ENCODE measurements around the gene COASY.
"Not testable (repeated sequence)": the region's sequence is repeated elsewhere in the genome, so short reads cannot be mapped to it uniquely, and the experiment has no call there.

Gene COASY

DNA sequence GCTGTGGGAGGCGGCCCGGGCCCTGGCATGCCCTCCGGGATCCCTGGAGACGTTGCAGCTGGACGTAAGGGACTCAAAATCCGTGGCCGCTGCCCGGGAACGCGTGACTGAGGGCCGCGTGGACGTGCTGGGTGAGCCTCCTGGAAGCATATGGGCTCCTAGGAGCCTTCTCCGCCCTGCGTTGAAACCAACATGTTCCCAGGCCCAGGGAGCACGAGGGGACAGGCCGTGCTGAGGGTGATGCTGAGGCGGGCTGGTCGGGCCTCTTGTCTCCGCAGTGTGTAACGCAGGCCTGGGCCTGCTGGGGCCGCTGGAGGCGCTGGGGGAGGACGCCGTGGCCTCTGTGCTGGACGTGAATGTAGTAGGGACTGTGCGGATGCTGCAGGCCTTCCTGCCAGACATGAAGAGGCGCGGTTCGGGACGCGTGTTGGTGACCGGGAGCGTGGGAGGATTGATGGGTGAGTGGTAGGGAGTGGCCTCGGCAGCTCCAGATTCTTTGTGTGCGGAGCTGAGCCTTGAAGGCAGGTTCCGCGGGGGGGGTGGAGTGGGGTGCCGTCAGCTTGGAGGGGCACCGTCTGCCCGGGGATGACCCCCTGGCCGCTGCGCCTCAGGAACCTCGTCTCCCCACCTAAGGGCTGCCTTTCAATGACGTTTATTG is 8.7 kb upstream of the COASY start:
- DNase-seq (ENCODE audit: low spot score), result peak; percentile 94

DNA sequence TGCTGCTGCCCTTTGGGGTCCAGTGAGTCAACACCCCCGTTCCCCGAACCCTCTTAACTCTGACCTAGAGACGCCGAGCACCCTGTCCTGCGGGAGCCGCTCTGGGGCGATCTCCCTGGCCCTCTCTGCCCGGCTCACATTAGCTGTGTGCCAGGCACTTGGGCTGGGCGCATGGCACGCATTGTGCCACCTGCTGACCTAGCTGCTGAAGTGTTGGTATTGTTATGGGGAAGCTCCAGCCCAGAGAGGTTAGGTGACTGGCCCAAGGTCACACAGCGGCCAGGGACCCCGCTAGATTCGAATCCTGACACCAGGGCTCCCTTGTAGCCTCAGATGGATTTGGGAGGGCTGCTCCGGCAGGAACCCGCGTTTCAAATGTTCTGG is 8.1 kb upstream of the COASY start:
- DNase-seq (ENCODE audit: low spot score), result peak; percentile 81

DNA sequence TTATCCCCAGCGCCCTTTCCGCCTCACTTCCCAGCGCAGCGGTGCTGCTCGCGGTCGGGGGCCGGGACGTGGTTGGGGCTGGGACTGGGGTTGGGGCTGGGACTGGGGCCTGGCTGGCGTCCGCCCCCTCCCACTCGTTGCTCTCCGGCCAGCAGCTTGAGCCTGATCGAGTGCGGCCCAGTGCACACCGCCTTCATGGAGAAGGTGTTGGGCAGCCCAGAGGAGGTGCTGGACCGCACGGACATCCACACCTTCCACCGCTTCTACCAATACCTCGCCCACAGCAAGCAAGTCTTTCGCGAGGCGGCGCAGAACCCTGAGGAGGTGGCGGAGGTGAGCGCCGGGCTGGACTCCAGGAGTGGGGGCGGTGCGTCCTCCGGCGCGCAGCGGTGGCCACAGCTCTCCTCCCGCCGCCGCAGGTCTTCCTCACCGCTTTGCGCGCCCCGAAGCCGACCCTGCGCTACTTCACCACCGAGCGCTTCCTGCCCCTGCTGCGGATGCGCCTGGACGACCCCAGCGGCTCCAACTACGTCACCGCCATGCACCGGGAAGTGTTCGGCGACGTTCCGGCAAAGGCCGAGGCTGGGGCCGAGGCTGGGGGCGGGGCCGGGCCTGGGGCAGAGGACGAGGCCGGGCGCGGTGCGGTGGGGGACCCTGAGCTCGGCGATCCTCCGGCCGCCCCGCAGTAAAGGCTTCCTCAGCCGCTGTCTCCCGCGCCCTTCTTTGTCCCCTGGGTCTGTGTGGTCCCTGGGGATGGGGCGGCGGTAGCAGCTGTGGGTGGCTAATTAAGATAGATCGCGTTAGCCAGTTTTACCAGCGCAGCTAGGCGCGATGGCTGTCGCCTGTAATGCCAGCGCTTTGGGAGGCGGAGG is 7.5 kb upstream of the COASY start:
- DNase-seq (ENCODE audit: low spot score), result peak; percentile 89

DNA sequence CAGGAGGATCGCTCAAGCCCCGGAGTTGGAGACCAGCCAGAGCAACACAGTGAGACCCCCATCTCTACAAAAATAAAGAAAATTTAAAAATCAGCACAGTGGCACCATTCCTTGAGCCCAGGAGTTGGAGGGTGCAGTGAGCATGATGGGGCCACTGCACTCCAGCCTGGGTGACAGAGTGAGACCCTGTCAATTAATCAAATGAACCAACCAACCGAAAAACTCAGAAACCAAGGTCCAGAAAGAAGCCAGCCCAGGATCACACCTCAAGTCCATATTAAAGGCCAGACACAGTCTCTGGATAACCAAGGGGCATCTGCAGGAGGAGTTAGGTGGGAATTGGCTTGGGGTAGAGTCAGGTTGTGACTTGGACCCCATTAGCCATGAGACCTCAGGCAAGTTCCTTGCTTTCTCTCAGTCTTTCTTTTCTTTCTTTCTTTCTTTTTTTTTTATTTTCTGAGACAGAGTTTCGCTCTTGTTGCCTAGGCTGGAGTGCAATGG is 6.8 kb upstream of the COASY start:
- no peak for DNase-seq (ENCODE audit: low spot score)

DNA sequence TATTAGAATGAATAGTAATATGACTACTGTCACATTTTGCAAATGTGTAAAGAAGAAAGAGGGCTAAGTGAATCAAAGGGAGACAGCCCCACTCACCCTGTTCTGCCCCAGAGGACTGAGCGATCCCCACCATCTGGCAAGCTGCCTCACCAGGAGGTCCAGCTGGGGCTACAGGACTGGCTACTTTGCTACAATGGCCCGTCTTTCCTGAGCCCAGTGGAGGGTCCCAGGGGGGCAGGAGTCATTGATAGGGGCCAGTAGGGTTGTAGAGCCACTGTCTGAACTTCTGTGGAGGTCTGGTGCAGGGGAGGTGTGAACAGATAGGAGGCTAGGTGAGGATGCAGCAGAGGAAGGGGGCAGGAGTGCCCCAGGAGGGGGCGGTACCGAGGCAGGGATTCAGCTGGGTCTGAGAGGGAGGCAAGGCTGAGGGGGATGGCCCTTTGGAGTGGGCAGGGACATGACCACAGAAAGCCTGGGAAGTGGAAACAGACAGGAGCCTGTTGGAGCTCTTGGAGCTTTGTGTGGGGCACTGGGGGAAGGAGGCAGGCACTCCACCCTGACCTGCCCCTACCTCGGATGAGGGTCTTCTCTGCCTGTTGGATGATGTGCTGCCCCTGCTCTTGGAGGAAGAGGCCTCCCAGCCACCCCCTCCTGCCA is 5.9 kb upstream of the COASY start:
- DNase-seq (ENCODE audit: low spot score), result not testable (repeated sequence)

DNA sequence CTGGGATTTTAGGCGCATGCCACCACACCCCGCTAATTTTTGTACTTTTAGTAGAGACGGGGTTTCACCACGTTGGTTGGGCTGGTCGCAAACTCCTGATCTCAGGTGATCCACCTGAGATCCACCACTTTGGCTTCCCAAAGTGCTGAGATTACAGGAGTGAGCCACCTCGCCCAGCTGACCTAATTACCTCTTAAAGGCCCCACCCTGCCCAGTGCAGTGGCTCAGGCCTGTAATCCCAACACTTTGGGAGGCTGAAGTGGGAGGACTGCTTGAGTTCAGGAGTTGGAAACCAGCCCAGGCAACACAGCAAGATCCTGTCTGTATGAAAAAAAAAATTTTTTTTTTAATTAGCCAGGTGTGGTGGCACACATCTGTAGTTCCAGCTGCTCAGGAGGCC is 2.9 kb upstream of the COASY start:
- no peak for DNase-seq (ENCODE audit: low spot score)

DNA sequence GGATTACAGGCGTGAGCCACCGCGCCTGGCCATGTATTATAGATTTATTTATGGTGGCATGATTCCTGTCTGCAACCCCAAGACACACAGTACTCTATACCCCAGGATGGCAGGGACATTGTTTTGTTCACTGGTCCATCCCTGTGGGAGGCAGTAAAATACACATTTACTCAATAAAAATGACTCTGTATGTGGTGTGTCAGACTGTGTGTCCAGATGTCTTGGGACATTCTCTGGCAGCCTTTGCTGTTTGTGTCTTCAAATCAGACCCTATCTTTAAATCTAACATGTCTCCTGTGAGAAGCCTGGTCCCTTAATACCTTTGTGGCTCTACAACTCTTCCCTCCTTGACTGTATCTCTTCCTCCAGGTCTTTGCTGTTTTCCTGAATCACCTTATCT is 1.7 kb upstream of the COASY start:
- DNase-seq (ENCODE audit: low spot score), result no peak

DNA sequence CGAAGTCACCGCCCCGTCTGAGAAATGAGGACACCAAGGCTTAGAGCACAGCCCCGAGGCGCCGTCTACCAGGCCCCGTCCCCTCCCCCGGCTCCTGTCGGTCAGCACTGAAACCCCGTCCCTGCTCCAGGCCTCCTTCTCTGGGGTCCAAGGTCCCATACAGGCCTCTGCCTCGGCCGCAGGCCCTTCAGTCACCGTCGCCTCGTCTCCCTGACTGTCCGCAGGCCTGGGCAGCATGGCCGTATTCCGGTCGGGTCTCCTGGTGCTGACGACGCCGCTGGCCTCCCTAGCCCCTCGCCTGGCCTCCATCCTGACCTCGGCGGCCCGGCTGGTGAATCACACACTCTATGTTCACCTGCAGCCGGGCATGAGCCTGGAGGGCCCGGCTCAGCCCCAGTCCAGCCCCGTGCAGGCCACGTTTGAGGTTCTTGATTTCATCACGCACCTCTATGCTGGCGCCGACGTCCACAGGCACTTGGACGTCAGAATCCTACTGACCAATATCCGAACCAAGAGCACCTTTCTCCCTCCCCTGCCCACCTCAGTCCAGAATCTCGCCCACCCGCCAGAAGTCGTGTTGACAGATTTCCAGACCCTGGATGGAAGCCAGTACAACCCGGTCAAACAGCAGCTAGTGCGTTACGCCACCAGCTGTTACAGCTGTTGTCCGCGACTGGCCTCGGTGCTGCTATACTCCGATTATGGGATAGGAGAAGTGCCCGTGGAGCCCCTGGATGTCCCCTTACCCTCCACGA is 617 bp downstream of the COASY start:
- DNase-seq (ENCODE audit: low spot score), result peak; percentile 68

DNA sequence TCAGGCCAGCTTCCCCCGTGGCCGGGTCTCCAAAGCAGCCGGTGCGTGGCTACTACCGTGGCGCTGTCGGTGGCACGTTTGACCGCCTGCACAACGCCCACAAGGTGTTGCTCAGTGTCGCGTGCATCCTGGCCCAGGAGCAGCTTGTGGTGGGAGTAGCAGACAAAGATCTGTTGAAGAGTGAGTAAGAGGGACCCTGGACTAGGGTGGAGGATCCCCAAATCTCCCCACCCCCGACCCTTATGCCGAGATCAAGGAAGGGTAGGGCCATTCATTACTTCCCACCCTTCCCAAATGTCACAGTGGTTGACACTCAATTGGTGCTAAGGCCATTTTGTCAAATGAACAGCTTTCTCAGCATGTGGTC is 1.2 kb downstream of the COASY start:
- peak; percentile 68 for DNase-seq (ENCODE audit: low spot score)

DNA sequence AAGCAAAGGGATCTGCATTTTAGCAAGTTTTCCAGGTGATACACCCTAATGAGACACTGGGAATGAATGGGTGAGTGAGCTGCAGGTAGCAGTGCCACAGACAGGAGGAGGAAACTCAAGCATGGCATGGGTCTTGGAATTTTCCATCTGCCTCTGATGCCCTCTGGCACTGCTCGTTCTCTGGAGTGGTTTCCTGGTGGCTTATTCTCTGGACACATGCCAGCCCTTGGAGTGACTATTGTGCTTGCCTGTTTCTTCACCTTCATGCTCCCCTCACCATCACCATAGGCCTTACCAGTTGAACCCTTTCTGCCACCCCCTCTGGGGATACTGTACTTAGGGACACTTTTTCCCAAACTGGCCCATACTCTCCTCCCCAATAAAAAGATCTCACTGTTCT is 1.6 kb downstream of the COASY start:
- peak; percentile 45 for DNase-seq (ENCODE audit: low spot score)

DNA sequence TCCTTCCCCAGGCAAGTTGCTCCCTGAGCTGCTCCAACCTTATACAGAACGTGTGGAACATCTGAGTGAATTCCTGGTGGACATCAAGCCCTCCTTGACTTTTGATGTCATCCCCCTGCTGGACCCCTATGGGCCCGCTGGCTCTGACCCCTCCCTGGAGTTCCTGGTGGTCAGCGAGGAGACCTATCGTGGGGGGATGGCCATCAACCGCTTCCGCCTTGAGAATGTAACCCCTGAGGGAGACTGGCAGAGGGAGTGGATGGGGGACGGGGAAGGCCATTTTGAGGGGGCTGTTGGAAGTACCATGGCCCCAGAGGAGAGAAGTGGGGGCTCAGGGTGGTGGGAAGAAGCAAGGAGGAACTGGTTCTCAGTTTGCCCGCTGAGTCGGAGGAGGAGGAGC is 2.0 kb downstream of the COASY start:
- no peak for DNase-seq (ENCODE audit: low spot score)

DNA sequence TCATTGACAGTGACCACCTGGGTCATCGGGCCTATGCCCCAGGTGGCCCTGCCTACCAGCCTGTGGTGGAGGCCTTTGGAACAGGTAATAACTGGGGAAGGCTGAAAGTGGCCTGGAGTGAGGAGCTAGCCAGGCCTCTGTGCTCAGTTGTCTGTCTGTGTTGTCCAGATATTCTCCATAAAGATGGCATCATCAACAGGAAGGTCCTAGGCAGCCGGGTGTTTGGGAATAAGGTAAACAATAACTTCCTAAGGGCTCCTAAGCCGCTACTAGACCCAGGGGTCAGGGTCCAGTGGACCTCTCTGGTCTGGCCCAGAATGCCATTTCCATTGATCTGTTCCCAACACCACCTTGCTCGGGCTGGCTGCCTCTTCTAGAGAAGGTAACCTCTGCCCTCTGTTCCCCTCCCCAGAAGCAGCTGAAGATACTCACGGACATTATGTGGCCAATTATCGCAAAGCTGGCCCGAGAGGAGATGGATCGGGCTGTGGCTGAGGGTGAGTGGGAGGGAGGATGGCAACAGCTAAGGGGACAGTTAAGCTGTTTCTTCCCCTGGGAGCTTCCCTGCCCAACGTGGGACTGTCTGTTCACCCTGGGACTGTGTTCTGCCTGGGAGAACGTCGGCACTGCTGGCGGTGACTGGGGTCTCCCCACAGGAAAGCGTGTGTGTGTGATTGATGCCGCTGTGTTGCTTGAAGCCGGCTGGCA is 3.0 kb downstream of the COASY start:
- DNase-seq (ENCODE audit: low spot score), result no peak

DNA sequence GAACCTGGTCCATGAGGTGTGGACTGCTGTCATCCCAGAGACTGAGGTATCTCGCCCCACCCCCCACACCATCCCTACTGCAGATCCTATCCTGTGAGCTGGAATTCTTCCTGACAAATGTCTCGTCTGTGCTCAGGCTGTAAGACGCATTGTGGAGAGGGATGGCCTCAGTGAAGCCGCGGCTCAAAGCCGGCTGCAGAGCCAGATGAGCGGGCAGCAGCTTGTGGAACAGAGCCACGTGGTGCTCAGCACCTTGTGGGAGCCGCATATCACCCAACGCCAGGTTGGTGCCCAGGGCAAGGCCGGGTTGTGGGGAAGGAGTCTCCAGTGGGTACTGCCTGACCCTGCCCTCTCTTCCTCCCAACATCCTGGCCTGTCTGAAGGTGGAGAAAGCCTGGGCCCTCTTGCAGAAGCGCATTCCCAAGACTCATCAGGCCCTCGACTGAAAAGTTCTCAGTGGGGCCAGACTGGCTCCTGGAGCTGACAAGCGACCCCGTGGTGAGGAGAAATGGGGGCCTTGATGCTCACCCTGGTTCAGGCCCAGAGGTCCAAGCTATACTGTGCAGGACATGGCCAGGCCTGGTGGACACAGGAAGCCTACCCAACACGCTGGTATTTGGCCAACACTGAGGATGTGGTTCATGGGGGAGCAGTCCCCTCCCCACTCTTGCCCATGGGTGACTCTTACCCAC is 3.7 kb downstream of the COASY start:
- no peak for DNase-seq (ENCODE audit: low spot score)

DNA sequence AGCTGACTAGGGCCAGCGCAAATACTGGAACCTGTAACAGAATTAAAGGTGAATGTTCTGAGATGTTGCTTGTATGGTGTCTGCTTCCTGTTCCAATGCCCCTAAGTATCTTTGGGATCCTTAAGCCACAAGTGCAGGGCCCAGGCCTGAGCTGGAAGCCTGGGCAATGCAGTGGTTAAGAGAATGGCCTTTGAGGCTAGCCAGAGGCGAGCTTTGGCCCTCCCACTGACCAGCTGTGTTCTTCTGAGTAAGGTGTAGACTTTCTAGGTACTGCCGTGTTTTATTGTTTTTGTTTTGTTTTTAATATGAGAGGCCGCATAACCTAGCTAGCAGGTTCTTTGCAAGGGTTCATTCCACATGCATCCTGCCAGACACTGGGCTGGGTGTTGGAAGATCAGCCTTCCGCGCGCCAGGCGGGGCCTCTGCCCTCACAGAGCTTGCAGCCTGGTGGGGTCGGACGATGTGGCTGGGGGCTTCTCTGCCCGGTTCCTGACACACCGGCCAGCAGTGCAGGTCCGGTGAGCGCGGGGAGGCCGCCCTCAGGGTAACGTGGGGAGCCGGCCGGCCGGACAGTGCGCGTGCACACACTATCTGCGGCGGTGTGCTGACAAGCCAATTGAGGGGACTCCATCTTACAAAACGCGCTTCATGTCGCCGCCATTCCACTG is 4.4 kb downstream of the COASY start:
- DNase-seq (ENCODE audit: low spot score), result no peak

DNA sequence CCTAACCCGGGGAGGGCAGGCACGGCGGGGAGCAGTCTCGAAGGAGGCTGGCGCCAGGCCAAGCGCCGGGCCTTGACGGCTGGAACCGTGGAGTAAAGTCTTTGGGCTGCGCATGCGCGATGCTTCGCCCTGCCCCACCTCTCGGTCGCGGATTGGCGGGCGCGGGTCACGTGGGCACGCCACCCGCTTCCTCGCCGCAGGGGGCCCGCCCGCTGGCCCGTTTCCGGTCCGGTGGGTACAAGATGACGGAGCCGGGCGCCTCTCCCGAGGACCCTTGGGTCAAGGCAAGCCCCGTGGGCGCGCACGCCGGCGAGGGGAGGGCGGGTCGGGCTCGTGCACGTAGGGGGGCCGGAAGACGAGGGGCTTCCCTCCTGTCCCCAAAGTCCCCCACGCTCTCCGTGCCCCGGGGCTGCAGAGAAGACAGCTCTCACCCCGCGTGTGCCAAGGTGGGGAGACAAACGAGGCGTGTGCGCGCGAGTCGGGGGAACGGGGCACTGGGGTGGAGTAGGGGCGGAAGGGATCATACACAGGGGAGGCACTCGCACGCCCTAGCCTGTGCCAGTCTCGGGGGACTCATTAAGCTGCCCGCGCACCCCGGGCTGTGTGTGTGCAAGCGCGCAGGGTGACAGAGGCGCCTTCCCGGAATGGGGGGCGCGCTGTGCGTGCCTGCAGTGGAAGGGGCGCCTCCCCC is 5.1 kb downstream of the COASY start, which contains the start of gene MLX:
Gene MLX (plus strand): TSS at position 218 of the 691 bp plus-strand sequence. CDS start 25 bp downstream, at position 243.
- DNase-seq (ENCODE audit: low spot score), result peak; percentile 94

DNA sequence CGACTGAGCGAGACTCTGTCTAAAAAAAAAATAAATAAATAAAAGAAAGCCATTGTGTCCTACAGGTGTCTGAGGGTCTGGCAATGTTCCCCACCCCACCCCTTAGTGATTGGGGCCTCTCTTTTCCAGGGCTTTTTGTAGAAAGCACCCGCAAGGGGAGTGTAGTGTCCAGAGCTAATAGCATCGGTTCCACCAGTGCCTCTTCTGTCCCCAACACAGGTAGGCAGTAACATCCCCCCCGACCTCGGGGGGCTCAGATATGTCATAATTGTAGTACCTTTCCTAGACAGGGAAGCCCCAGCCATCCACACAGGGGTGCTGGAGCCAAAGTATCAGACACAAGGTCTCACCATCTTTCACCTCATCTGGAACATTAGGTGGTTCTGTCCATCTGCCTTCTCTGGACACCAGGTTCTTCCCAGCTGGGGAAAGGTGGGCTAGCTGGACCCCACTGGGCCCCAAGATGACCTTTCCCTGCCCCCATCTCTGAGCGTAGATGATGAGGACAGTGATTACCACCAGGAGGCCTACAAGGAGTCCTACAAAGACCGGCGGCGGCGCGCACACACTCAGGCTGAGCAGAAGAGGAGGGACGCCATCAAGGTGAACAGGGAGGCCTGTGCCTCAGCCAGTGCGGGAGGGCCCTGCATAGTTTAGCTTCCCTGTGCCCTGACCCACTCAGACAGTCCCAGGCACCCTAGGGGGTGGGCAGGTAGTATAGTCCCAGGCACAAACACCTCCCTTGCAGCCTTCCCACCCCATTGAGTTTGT is 6.6 kb downstream of the COASY start:
- DNase-seq (ENCODE audit: low spot score), result no peak

DNA sequence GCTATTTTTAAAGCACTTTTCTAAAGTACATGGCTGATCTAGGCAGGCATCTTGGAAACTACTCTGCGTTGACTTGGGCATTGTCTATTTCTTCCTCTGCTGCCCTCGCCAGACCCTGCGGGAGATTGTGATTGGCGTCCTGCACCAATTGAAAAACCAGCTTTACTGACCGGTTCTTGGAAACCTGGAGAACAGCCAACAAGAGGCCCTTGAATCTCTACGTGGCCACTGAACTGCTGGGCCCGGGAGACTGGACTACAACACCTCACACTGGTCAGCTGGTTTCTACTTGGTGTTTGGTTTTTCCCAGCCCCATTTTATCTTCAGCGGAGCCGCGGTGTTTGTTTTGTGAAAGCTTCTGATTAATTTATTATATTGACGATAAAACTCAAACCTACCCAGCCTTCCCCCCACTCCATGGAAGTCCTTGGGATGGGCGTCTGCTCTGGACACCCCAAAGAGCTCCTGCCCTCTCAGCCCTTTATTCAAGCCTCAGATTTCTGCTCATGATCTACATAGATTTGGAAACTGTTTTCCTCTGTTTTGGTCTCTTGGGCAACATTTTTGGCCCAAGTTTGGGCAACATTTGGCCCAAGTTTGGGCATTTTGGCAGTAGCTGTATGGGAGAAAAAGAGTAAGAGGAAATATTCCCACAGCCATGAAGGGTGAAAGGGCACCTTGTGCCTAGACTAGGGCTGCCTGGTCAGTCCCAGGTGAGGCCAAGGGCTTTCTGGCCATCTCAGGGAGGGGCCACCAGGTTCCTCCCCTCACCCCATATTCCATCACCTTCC is 9.7 kb downstream of the COASY start:
- DNase-seq (ENCODE audit: low spot score), result no peak

DNA sequence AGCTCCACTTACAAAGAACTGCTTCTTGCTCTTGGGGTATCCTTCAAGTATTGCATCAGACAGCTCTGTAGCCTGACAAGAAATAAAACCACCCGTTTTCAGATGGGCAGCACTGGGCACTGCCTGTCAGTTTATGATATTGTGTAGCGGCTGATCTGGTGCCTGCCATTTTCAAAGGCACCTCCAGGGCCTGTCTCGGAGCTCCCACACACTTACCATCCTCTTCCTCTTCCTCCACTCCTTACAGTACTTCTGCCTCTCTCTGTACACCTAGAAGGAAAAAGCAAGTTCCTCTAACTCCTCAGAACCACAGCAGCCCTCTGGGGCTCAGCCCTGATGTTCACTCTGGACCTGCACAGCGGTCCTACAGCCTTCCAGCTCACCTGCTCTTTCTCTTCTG is 11.1 kb downstream of the COASY start:
- DNase-seq (ENCODE audit: low spot score), result no peak

Measured in RKO (cell line).